ENCODE results near the gene STK17A.

GRCh38 chr7:43637114-43637806, 54.4 kb downstream of the STK17A start:
- TF ChIP-seq CTCF (IDR thresholded peaks at IDR 0.05) (no peak), POLR2AphosphoS5 (IDR thresholded peaks at IDR 0.05; ENCODE audit: low read depth, low read length) (no peak), SIN3A (IDR thresholded peaks at IDR 0.05; ENCODE audit: borderline replicate concordance, insufficient read depth, low read depth, low read length) (no peak), REST (IDR thresholded peaks at IDR 0.05; ENCODE audit: insufficient read depth in 1 of 2, low read depth in 2 of 2, low read length in 1 of 2) (no peak), TCF7L2 (IDR thresholded peaks at IDR 0.05; ENCODE audit: low read depth, low read length) (no peak)
